Measurements from ENCODE around the gene B3GAT3. TPM values are rescaled to one million over a fixed set of nuclear protein-coding genes. Genes with fewer than 3 reads are reported as not detected.

Gene B3GAT3
- total RNA-seq, 1 experiment from 2014 or later = 51.2 TPM

- CTCF ChIA-PET = interaction anchor here (1.4 to 2.9 kb wide), 2 partner anchors 10 to 69 kb away, joined by 3 to 16 read pairs; partner anchors contain the start of gene MTA2
- H3K36me3 ChIP-seq (ENCODE audit: control insufficient read depth in 1 of 2, insufficient read depth in 2 of 2, low read length in 2 of 2) = peaks cover 3 to 11% of the 10 kb centered on the region in 2 experiments; a peak in 2 of 4 replicates
- H3K9me2 ChIP-seq (ENCODE audit: insufficient read depth) = no peaks in the 10 kb centered on the region
- peaks cover 76% of the 10 kb centered on the region for H3K79me2 ChIP-seq (ENCODE audit: insufficient read depth, low read length)
- no TSS peak for BruUV-seq (replicated peaks)
- no peaks in the 10 kb centered on the region for H3K9me3 ChIP-seq (ENCODE audit: control insufficient read depth in 1 of 2, insufficient read depth in 1 of 2, low read depth in 1 of 2, low read length in 2 of 2)
- POLR2A ChIA-PET = interaction anchor here (0.8 to 4.3 kb wide), 17 partner anchors 10 to 276 kb away, joined by 3 to 22 read pairs (median 4); partner anchors contain the start of genes AHNAK, EEF1G, INTS5 and MTA2
- H2AFZ ChIP-seq (ENCODE audit: low read depth, low read length, poor library complexity, severe bottlenecking) = peak overlapping the region; percentile 1
- RAD21 ChIA-PET (ENCODE audit: low non-redundant PET in 1 of 2, low total read pairs in 2 of 2, uncharacterized antibody in 2 of 2, unreplicated experiment in 2 of 2) = no interaction called here
- ATAC-seq (peak; percentile 10; the same call in 1 of the 2 replicates), DNase-seq (ENCODE audit: low read depth, low spot score) (no peak)
- no peaks in the 10 kb centered on the region for H4K20me1 ChIP-seq (ENCODE audit: insufficient read depth)
- peak overlapping the region; percentile 100 for H3K9ac ChIP-seq (ENCODE audit: low read length)
- peak overlapping the region; percentile 95 for H3K4me2 ChIP-seq (ENCODE audit: low read length)
- intact Hi-C loops (cut with micrococcal nuclease) = loop anchor here (5.0 to 10.0 kb wide), 3 partner anchors 79 to 116 kb away; partner anchors contain the start of genes POLR2G, TMEM179B and TUT1
- no peaks in the 10 kb centered on the region for H3K27me3 ChIP-seq (ENCODE audit: insufficient read depth, low read length)
- H3K4me3 ChIP-seq (replicated peaks in 1 of 2; ENCODE audit: low read depth in 1 of 2, low read length in 2 of 2) = peak overlapping the region; percentile 96 to 97
- peak overlapping the region; percentile 98 for H3K27ac ChIP-seq (ENCODE audit: low read depth, low read length)
- H3K4me1 ChIP-seq (ENCODE audit: control insufficient read depth in 1 of 2, insufficient read depth in 2 of 2, low read length in 2 of 2) = peaks cover 39 to 65% of the 10 kb centered on the region in 2 experiments
- TF ChIP-seq ELF1 (IDR thresholded peaks at IDR 0.05; ENCODE audit: borderline replicate concordance, low read depth) (no peak), TCF7L2 (IDR thresholded peaks at IDR 0.05; ENCODE audit: borderline replicate concordance, extremely low read depth, insufficient read depth, insufficient read length) (no peak), SP1 (IDR thresholded peaks at IDR 0.05; ENCODE audit: low read depth) (no peak), FOSL1 (IDR thresholded peaks at IDR 0.05; ENCODE audit: low read depth) (no peak), ATF3 (IDR thresholded peaks at IDR 0.05) (no peak), ZFX (IDR thresholded peaks at IDR 0.05) (no peak), POLR2AphosphoS5 (IDR thresholded peaks at IDR 0.05; ENCODE audit: low read depth, low read length) (no peak), SIN3A (IDR thresholded peaks at IDR 0.05; ENCODE audit: low read depth) (no peak), MAX (IDR thresholded peaks at IDR 0.05) (no peak), ZBTB33 (IDR thresholded peaks at IDR 0.05; ENCODE audit: extremely low read depth, insufficient replicate concordance, low read length) (no peak)
Measured at GRCh38 chr11:62671236-62671607, 49.4 kb upstream of the B3GAT3 start.
